T47D (cell line): ENCODE data around the gene FBXO28.

ENCODE experiments used
- DNase-seq, 2 experiments: peaks; one replicate each; pipeline versions ENCODE4 v3.0.0 to v3.0.0-alpha.2; 2011 to 2012; ENCODE audit warnings: low read depth in 1 of 2, low spot score in 1 of 2
- JUND ChIP-seq: IDR thresholded peaks from 2 replicates; pipeline ENCODE4 v1.6.1; 2012; ENCODE audit warnings: low read depth
- in situ Hi-C: cut with HindIII; loops from 2 replicates; pipeline ENCODE4 v1.10.0; 2016; ENCODE audit warnings: low sequenced_read_pairs, low pct_unique_long_range_greater_than_20kb

FBXO28 gene

DNA sequence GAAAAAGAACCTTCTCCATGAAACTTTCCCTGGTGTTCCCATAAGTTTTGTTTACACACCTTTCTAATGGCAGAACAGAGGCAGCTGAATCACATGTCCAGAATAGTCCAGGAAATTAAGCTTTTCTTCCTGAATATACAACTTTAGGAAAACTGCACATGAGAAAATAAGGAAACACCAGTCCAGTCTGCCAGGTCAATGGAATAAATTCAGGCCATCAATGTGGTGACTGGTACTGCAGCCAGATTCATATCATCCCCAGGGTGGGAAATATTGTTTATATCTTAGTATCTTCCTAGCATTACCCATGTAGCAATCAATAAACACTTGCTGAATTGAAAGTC is 6.7 kb upstream of the FBXO28 start:
- no peak for TF ChIP-seq JUND
- in situ Hi-C loops: no loop called here
- no peak for DNase-seq

DNA sequence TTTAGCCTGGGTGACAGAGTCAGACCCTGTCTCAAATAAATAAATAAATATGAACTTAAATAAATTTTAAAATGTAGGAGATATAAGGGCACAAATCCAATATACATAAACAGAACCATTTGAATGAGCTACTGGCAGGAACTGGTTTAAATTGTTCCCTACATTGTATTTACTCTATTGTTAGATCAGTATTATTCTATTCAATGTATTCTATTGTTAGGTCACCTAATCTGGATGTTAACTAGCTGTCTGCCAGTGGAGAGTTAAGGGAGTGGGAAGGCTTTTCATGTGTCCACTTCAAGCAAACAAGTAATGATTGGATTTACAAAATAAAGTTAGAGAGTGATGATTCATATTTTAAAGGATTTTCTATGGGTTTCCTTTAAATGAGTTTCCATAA is 4.9 kb upstream of the FBXO28 start:
- in situ Hi-C loops: no loop called here
- DNase-seq: no peak
- no peak for TF ChIP-seq JUND

DNA sequence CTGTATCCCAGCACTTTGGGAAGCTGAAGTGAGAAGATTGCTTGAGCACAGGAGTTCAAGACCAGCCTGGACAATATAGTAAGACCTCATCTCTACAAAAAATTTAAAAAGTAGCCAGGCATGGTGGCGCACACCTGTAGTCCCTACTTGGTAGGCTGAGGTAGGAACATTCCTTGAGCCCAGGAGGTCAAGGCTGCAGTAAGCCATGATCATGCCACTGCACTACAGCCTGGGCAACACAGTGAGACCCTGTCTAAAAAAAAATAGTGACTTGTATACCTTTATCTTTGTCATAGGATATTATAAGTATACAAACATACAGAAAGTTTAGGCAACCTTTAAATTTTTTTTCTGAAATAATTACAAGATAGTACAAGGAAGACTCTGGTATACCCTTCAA is 3.9 kb upstream of the FBXO28 start:
- no peak for TF ChIP-seq JUND
- in situ Hi-C loops: no loop called here

DNA sequence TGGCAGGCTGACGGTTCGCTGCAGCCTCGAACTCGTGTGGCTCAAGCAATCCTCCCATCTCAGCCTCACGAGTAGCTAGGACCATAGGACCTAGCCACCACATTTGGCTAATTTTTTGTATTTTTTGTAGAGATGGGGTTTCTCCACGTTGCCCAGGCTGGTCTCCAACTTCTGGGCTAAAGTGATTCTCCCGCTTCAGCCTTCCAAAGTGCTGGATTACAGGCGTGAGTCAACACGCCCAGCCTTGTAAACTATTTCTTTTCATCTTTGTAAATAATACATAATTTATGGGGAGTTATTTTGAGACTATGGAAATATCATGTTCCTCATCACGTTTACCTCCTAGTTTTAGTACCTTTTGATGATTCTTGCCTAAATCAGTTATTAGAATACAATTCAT is 906 bp upstream of the FBXO28 start:
- no peak for TF ChIP-seq JUND
- DNase-seq: no peak
- in situ Hi-C loops: no loop called here

More for the DNA sequence above, 3.9 kb upstream of the FBXO28 start:
- DNase-seq: no peak

DNA sequence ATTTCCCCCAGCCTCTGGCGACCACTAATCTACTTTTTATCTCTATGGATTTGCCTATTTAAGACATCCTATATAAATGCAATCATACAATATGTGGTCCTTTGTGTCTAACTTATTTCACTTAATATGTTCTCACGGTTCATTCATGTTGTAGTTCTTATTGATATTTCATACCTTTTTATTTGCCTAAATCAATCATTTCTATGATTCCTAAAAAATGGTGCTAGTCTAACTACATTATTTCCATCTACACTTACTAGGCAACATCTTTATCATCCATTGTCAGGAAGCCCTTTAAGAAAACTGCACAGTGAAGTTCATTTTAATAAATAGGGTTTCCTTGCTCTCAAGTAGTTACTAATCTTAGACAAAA is 380 bp upstream of the FBXO28 start:
- no peak for DNase-seq
- in situ Hi-C loops: no loop called here
- no peak for TF ChIP-seq JUND

DNA sequence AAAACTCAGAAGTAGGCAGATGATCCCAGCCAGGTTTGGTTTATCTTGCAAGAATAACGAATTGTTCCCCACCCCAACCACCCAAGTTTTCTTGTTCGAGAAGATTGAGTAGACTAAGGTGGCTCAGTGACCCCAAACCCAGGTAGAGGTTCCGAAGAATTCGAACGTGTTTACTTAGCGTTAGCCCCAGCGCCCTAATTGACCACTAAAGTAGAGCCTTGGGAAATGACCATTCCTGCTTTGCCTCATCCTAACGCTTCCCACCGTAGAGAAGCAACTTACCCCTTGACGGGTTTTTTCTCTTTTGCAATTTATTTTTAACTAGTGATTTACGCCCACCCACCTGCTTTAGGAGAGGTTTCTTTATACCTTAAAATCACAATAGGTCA is 870 bp downstream of the FBXO28 start:
- DNase-seq: no peak
- in situ Hi-C loops: no loop called here
- no peak for TF ChIP-seq JUND

DNA sequence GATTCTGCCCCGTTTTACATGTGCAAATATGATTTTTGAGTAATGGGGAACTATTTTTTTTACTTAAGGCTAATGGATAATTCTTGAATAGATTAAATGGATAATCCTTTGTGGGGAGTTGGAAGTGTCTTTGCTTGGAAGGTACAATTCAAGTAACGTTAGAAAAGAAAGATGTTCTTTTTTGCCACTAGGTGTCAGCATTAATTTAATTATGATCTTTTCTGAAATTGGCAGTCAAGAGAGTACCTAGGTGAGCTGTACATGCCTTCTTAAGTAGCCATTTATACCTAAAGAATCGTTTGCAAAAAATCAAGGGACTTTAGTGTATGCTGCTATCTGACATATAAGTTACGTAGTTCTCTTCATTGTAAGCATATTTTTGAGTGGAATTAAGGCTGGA is 2.2 kb downstream of the FBXO28 start:
- in situ Hi-C loops: no loop called here
- no peak for TF ChIP-seq JUND
- peak; percentile 38 to 83 for DNase-seq

DNA sequence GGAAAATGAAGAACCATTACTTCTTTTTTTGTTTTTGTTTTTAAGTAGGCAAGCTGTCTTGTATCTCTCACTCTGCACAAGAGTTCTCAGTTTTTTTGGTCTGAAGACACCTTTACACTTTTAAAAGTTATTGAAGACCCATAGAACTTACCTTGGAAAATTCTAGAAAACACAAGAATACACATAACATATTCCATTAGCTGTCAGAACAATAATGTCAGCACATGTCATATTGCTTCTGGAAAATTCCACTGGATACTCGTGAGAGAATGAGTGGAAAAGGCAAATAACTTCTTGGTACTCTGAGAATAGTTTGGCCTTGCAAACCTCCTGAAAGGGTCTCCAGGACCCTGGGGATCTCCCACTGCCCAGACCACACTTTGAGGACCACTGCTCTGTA is 4.8 kb downstream of the FBXO28 start:
- TF ChIP-seq JUND: no peak
- no peak for DNase-seq
- in situ Hi-C loops: no loop called here

DNA sequence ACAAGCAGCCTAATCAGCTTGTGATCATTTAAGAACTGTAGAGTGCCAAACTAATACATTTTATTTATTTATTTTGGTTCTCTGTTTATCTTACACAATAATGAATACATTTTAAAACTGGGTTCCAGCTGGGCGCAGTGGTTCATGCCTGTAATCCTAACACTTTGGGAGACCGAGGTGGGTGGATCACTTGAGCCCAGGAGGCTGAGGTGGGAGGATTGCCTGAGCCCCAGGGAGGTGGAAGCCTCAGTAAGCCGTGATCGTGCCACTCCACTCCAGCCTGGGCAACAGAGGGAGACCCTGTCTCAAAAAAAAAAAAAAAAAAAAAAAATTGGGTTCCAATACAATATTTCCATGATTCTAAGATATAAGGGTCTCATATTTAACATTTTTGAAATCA is 9.2 kb downstream of the FBXO28 start:
- in situ Hi-C loops: no loop called here
- no peak for DNase-seq
- no peak for TF ChIP-seq JUND

DNA sequence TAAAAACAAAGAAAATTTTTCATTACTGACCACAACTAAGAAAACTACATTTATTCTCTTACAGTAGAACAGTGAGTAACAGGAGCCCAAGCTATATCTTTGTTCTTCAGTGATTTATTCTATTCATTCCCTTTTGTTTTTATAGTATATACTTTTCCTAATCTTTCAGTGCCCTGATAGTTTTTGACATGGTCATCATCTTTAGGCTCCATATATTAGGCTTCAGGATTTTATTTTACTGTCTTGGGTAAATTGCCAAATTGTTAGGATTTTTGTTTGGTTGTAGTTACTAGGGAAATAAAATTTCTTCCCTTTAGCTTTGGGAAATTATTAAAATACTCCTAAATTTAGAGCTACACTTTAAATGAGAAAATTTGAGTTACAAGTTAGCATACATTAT is 10.3 kb downstream of the FBXO28 start:
- no peak for DNase-seq
- TF ChIP-seq JUND: no peak
- in situ Hi-C loops: no loop called here

DNA sequence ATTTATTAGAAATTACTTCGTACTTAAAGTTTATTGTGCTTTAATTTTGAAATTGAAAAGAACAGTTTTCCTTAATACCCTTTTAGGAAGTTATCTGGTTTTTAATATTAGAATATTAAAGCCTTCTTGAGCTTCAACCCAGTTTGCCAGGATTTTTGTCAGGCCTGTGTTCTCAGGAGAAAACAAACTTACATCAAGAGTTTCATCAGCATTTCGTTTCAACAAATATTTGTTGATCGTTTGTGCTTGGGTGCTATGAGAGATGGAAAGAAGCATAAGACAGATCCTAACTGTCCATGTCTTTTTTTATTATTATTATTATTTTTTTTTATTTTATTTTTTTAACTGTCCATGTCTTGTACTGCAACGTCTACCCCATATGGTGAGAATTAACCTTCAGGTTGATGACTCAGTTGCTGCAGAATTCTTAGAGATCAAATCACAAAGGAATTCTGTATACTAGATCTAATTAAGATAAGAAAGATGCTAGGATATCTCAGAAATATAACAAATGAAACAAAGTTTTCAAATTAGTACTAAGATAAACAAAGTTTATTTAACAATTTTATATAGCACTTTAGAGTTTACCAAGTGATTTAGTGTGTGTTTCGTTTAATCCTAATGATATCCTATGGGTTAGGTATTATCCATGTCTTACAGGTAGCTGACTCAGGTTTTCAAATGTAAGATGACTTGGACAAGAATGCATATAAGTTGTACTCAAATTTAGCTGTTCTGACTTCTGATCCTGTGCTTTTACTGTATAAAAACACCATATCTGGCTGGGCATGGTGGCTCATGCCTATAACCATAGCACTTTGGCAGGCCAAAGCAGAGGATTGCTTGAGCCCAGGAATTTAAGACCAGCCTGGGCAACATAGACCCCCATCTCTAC is 14.3 kb downstream of the FBXO28 start:
- in situ Hi-C loops: no loop called here
- DNase-seq: peak in 1 of 2 experiments; percentile 21

DNA sequence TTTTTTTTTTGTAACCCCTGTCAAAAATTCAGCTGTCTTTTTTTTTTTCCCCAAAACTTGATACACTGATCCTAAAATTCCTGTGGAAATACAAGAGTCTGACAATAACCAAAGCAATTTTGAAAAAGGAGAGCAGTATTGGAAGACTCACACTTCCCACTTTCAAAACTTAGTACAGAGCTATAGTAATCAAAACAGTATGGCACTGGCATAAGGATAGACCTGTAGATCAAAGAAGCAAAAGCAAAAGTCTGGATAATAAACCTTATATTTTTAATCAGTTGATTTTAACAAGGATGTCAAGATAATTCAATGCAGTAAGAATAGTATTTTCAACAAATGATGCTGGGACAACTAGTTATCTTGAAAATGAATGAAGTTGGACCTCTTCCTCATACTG is 17.3 kb downstream of the FBXO28 start:
- TF ChIP-seq JUND: no peak
- in situ Hi-C loops: no loop called here
- DNase-seq: no peak

More for the DNA sequence above, 14.3 kb downstream of the FBXO28 start:
- 0 out of 2 replicates have a peak, but pooled peaks have one; percentile 29 for TF ChIP-seq JUND

DNA sequence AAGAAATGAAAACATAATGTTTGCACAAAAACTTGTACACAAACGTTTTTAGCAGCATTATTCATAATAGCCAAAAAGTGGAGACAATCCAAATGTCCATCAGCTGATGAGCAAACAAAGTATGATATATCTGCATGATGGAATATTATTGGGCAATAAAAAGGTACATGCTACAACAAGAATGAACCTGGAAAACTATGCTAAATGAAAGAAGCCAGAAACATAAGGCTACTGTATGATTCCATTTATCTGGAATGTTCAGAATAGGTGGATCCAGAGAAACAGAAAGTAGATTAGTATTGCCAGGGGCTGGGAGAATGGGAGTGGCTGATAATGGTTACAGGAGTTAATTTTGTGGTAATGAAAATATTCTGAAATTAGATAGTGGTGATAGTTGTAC is 19.0 kb downstream of the FBXO28 start:
- no peak for DNase-seq
- in situ Hi-C loops: no loop called here

More for the DNA sequence above, 19.0 kb downstream of the FBXO28 start:
- TF ChIP-seq JUND: no peak
